GM19467 (cell line): ENCODE data around the gene SLC9A9.

Experiments
- ATAC-seq: cut with Tn5 transposase; IDR thresholded peaks from one replicate; pipeline ENCODE4 v1.9.1; 2021; ENCODE audit warnings: mild to moderate bottlenecking, moderate library complexity; ENCODE audit not compliant: unreplicated experiment

SLC9A9 gene

DNA sequence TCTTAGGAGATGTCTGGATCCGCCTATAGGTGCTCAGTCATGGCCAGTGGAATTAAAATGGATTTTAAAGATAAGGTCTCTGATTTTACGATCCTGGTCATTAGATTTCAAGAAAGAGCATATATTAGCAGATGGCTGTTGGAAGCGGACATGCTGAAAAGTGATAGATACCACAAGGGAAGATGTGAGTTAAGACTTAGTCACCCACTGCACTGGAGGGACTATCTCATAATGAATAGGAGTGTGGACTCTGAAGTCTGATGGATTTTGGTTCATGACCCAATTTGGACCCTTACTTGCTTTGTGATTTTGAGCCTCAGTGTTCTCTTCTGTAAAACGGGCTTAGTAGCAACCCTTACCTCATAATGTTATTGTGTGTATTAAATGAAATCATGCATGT lies 514.0 kb downstream of the SLC9A9 start:
- ATAC-seq = no peak

- ATAC-seq = no peak
Observed at GRCh38 chr3:143333367-143333766, 514.9 kb downstream of the SLC9A9 start.

GRCh38 chr3:143332026-143332425 lies 516.2 kb downstream of the SLC9A9 start:
- no peak for ATAC-seq

- ATAC-seq = no peak
Observed at GRCh38 chr3:143331350-143331749, 516.9 kb downstream of the SLC9A9 start.

GRCh38 chr3:143330296-143330868 lies 517.9 kb downstream of the SLC9A9 start:
- ATAC-seq = no peak

GRCh38 chr3:143329567-143330211 lies 518.6 kb downstream of the SLC9A9 start:
- ATAC-seq = no peak

GRCh38 chr3:143328451-143328850 lies 519.8 kb downstream of the SLC9A9 start:
- ATAC-seq = no peak

DNA sequence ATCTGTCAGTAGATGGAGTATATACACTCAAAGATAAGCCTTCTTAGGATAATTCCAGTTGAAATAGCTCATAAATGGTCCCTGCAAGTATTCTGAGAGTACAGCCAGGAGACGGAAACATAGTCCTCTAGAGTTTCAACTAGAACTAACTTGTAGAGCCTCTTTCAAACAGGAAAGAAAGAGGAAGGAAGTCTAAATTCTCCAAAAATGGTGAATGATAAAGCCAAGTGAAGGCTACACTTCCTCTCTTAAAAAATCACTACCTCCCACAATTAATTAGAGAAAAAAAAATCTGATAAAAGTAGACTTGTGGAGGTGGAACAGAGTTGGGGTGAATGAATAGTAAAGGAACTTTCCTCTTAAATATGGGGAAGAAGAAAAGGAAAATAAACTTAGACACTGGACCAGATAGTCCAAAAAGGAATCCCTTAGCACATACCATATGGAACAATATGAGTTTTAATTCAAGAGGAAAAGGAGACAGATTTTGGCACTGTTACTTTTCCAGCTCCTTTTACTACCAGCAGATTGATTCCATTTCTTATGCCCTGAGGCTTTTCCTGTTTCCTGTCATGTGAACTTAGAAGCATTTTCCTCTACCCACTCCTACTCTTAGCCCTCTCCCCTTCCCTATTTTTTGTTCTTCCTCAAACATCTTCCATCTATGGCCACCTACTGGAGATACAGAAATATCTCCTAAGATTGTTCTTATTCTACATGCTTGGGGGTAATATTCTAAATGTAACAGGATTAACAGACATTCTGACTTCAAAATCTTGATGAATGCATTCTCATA lies 521.1 kb downstream of the SLC9A9 start:
- ATAC-seq = no peak

GRCh38 chr3:143321058-143321769 lies 527.1 kb downstream of the SLC9A9 start:
- no peak for ATAC-seq

- ATAC-seq = no peak
Observed at GRCh38 chr3:143315766-143316165, 532.5 kb downstream of the SLC9A9 start.

DNA sequence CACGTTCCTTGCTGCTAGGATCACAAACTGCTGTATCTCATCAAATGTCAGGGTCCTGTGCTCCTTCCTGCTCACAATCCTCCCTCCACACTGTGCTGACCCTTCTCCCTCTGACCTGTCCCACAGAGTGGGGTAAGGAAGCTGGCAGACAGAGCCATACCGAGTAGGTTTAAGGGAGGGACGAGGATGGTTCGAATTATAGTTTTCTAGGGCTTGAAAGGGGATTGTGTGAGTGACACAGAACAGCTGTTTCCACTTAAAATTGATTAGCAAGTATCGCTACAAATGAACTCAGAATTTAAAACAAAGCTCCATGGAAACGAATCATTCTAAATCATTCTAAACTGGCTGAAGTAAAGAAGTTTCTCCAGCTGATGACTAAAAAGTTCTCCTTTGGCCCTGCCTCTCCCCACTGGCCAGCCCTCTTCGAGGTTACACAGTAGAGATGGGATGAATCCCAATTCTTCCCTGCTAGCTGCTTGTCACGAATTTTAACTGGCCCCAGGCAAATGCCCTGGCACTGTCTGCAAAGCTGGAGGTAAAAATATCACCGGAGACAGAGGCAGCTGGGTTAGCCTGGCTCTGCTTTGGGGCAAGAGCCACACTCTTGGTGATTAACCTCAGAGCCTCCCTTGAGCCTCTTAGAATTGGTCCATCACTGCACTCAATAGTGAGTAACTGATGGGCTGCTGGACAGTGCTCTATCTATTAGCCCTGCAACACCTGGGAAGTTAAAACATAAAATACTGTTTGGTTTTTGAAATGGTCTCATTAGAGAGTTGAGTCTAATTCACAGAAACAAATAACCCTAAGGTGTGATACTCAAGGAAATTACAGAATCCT lies 533.8 kb downstream of the SLC9A9 start:
- ATAC-seq = no peak

DNA sequence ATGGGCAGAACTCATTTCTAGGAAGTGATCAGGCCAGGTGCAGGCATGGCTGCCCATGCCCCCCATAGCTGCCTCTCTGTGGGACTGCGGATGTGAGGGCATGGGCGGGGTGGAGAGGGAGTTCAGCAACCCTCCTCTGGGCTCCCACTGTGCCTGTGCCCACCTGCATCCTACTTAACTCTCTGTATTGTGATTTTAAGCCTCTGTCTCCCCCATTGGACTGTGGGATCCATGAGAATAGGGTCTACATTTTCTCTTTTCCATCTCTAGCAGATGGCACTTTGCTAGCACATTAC lies 534.4 kb downstream of the SLC9A9 start:
- ATAC-seq = no peak

GRCh38 chr3:143313025-143313892 lies 535.0 kb downstream of the SLC9A9 start:
- ATAC-seq = no peak

GRCh38 chr3:143311096-143311495 lies 537.2 kb downstream of the SLC9A9 start:
- no peak for ATAC-seq

- no peak for ATAC-seq
Observed at GRCh38 chr3:143309705-143310104, 538.6 kb downstream of the SLC9A9 start.

DNA sequence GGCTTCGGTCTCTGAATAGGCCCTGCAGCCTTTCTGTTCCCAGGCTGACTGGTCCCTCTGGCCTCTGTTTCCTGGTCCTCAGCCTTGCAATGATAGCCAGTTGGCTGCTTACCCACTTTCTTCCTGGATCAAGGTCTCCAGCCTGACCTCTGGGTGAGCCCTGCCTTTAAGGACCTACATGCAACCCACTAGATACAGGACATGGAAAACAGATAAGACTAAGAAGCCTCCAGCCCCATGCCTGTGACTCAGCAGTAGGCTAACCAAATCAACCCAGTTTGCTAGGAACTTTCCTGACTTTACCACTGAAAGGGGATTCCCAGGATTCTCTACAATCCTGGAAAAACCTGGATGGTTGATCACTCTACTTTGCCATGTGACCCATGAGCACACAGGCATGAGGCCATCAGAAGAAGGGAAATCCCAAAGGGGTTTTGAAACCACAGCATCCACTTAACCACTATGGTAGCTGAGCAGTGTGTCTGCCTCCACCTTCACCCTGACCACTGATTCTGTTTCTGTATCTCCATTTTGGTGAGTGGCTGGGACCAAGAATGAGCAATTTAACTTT lies 540.6 kb downstream of the SLC9A9 start:
- no peak for ATAC-seq

GRCh38 chr3:143306407-143306806 lies 541.9 kb downstream of the SLC9A9 start:
- ATAC-seq = no peak

- no peak for ATAC-seq
Observed at GRCh38 chr3:143302638-143303171, 545.6 kb downstream of the SLC9A9 start.
